Measurements from ENCODE around the gene TMEM53. TPM values are rescaled to one million over a fixed set of nuclear protein-coding genes. Genes with fewer than 3 reads are reported as not detected.

Gene TMEM53
- total and polyA plus RNA-seq, 2 of the 8 experiments (the other 6 are each of a cell fraction or from before 2014, with no cell fraction given) = 6.7 to 27.9 TPM

GRCh38 chr1:44696789-44697345 lies 22.6 kb upstream of the TMEM53 start (continued):
- no peak for TF ChIP-seq CHD7 (IDR thresholded peaks at IDR 0.05; ENCODE audit: insufficient replicate concordance, low read length)
- no peak for TF ChIP-seq YY1 (IDR thresholded peaks at IDR 0.05; ENCODE audit: low read depth, low read length)

All from H1 (cell line).